Stimulated activated CD4-positive, alpha-beta T cell treated with anti-CD3 and anti-CD28 coated beads, TNF-alpha, amount 100 ng/mL, for 1 hour (primary cell): Measurements from ENCODE around the gene SLC41A1.

Experiments used
- DNase-seq, 3 donors: peaks; one replicate each; pipeline ENCODE4 v3.0.0-alpha.2; 2020; ENCODE audit warnings: low read depth in 3 of 3, low spot score in 1 of 3

Gene SLC41A1

DNA sequence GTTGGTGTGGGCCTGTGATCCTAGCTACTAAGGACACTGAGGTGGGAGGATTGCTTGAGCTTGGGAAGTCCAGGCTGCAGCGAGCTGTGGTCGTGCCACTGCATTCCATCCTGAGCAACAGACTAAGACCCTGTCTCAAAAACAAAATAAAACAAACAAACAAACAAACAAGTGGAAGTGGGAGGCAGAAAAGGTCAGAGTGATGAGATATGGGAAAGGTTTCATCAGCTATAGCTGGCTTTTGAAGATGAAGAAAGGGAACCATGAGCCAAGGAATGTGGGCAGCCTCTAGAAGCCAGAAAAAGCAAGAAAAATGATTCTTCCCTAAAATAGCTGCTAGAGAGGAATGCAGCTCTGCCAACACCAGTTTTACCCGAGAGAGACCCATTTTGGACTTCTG, 52.4 kb downstream of the SLC41A1 start:
- no peak for DNase-seq

DNA sequence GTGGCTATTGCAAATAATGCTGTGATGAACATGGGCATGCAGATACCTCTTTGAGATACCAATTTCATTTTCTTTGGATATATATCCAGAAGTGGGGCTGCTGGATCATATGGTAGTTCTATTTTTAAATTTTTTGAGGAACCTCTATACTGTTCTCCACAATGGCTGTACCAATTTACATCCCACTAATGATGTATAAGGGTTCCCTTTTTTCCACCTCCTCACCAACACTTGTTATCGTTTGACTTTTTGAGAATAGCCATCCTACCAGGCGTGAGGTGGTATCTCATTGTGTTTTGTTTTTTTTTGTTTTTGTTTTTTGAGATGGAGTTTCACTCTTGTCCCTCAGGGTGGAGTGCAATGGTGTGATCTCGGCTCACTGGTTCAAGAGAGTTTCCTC, 56.4 kb downstream of the SLC41A1 start:
- DNase-seq = no peak

DNA sequence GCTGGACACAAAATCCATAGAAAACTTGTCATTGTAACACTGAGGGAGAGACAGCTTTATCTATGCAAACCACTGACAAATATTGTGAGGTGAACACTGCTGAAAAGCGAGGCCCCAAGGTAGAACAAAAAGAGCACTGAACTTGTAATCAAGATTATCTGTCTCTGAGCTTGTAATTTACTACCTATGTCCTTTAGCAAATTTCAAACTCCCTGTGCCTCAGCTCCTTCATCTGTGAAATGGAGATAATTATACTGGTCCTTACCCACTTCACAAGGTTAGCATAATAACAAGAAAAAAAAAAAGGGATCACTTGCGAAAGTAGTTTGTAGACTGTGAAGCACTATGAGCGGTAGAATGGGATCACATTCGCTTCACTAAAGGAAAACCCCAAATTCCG, 58.1 kb downstream of the SLC41A1 start:
- no peak for DNase-seq

DNA sequence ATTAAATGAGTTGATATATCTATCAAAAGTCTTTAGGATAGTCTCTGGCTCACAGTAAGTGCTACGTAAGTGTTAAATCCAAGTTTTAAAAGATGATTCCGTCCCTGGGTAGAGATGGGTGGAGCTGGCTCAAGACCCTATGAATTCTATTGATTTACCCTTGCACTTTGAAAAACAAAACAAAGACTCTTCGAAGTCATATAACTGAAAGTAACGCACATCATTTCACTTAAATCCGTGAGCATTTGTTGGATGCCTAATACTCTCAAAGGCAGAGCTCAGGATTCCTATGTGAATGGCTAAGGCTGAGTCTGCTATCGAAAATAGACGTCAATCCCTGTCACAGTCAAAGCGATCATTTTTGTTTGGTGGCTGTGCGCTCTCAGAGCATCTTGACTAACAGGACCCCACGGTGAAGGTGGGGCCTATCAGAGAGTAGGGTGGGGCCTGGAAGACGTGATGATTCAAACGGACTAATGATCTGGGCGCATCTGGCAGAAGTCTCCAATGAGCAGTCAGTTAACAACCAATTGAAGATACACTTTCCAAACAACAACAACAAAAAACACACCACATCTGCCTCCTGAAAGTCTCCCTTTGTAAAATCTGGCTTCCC, 61.9 kb downstream of the SLC41A1 start:
- DNase-seq = no peak

DNA sequence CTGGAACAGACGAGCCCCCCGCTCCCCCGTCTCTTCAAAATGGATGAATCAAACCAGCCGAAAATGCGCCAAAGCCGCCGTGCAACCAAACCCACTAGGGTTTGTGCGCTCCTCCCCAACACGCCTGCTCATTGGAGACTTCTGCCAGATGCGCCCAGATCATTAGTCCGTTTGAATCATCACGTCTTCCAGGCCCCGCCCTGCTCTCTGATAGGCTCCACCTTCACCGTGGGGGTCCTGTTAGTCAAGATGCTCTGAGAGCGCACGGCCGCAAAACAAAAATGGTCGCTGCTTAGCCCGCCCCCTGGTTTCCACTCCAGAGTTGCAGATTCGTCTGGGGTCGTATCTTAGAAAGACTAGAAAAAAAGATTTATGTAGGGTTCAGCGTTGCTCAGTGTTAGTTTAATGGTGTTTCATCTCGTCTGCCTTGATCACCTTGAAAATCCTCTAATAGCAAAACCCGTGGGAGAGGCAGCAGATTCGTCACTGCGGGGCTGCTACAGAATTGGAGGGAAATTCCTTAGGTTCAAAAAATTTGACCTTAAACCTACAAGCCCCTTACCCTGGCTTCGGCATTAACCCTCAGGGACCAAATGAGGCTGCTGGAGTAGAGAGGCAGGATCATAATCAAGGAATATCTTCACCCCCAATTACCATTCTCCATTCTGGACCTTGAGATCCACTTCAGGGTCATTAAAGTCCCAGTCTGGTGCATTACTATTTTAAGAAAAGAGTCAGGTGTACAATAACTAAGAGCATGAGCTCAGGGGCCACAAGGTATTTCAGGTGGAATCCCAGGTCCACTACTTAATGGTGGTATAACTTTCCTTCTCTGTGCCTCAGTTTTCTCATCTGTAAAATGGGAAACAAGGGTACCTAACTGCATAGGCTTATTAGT, 62.6 kb downstream of the SLC41A1 start, which contains the start of gene NUCKS1:
Gene NUCKS1, minus strand, starts transcription at position 45 of the 898 bp plus-strand sequence. CDS start 209 bp downstream, outside the sequence.
- DNase-seq = peak; percentile 82 to 95 (median 88)

DNA sequence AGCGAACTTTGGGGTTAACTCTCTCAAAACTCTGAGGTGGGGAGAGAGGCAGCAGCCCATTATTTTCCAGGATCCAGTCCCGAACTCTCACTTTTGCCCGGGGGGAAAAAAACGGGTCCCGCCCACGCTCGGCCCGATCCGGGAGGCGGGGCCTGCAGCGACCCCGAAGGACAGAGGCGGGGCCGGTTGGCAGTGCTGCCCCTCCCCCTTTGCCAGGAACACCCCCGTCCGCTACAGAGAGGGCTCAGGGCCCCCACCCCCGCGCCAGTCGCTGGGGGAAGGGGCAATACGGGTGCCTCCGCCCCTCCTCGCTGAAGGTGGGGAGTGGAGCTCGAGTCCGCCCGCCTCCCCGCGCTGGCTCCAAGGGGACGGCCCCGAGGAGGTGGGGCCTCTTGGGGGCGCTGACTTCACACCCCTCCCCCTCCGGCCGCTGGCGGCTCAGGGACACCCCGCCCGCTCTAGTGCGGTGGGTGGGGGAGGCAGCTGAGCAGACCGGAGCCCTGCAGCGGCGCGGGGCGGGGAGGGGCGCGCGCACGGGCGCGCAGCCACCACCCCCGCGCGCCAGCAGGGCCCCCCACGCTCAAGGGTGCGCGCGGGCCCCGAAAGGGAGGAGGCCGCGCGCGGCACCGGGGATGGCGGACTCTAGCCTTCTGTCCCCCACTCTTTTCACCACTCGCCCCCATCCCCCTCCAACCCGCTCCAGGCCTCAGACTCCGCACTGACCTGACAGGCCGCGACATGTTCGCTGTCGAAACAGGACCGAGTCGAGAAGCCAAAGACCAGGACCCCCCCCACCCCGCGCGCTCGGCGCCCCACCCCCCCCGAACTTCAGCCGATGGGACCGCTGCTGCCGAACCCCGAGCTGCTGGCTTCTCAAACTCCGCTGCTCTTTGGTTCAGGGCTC, 63.5 kb downstream of the SLC41A1 start:
- DNase-seq = peak; percentile 81 to 90 (median 90)

DNA sequence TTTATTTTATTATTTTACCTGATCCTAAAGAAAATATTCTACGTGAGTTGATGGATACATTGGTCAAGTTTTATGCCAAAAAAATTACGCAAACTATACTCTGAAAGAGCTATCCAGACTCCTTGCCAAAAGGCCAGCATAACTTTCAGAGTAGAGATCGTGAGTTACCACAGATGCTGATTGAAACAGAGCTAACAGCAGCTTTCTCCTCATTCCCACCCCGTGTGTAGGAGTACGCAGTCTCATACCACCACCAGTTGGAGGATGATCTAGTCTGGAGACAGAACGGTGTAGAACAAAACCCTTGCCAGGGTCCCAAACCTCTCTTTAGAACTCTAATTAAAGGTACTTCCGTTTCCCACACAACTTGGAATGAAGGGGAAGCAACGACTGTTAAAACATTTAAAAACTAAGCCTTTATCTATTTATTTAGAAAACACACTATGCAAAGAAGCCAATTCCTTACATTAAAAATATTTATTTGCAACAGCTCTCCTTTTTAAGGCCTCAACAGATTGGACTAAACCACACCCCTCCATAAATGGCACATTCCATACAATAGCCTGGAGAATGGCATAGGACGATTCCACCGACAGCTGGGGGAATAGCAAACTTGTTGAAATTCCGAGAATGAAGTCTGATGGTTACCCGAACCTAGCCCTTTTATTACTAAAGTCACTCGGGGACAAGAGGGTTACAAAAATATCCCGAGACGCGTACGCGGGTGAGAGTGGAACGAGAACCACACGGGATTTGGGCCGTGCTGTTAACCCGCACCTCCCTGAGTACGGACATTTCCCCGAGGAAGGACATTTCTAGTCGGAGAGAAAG, 64.4 kb downstream of the SLC41A1 start:
- no peak for DNase-seq

DNA sequence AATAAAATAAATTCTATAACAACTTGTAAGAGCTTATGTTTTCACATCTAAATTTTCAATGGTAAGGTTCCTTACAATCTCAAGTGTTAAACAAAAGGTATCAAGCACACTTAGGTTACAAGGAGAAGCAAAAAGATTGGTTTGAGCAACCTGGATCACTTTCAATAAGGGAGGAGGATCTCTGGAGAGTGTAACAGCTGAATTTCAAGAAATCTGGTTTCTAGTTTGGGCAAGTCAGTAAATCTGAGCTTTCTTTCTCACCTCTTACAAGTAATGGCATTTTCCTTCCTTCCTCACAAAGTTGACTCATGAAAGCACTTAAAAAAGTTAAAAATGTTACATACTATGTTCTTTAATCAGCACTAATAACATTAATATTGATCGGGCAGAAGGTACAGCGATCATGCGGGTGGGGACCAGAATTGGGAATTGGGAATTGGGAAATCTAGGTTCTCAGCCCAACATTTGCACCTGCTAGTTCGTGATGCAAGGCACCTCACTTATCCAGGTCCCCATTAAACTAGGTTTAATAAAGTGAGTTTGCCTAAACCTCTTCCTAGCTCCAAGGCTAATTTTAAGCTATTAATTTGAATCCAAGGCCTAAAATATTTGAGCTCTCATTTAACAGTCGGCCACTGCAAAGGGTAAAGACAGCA, 66.1 kb downstream of the SLC41A1 start:
- DNase-seq = no peak

DNA sequence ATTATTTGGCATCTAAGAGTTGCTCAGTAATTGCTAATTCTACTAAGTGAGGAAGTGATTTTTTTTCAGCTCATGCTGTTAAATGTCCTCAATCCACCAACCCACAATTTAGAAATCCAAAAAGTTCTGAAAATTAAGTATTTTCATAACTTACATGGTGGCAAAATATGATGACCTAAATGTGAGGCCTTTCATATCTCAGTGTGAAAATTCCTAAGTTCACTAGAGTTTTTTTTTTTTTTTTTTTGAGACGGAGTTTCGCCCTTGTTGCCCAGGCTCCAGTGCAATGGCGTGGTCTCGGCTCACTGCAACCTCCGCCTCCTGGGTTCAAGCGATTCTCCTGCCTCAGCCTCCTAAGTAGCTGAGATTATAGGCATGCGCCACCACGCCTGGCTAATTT, 68.6 kb downstream of the SLC41A1 start:
- no peak for DNase-seq

DNA sequence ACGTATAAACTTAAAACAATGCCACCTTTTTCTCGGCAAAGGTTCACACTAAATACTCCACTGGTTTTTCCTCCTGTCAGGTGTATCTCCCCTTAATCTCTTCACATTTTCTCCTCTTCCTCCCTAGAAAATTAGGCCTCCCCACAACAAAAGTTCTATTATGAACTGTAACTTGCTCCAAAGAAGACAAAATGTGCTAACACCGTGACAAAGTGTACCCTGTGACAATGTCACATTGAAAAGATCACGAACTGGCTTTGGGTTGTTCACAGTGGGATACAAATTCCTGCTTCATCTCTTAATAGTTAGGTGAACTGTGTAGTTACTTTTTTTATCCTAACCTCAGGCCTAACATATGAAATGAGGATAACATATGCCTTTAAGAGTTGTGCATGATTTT, 69.0 kb downstream of the SLC41A1 start:
- no peak for DNase-seq

DNA sequence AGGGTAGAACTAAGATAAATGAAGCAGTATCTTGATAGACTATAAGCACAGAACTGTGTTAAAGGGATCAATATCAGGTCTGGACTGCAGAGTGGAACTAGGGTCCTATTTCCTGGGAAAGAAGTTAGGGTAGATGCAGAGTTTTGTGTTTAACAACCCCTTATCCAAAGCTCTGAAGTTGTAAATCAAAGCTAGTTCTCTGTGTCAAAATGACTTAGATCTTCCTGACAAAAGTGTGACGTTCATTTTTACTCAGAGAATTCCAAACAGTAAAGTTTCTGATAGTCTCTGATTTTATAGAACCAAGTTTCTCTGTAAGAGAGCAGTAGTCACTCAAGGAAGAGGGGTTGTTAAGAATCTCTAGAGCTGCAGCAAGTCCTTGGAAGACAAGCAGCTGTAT, 71.3 kb downstream of the SLC41A1 start:
- no peak for DNase-seq

DNA sequence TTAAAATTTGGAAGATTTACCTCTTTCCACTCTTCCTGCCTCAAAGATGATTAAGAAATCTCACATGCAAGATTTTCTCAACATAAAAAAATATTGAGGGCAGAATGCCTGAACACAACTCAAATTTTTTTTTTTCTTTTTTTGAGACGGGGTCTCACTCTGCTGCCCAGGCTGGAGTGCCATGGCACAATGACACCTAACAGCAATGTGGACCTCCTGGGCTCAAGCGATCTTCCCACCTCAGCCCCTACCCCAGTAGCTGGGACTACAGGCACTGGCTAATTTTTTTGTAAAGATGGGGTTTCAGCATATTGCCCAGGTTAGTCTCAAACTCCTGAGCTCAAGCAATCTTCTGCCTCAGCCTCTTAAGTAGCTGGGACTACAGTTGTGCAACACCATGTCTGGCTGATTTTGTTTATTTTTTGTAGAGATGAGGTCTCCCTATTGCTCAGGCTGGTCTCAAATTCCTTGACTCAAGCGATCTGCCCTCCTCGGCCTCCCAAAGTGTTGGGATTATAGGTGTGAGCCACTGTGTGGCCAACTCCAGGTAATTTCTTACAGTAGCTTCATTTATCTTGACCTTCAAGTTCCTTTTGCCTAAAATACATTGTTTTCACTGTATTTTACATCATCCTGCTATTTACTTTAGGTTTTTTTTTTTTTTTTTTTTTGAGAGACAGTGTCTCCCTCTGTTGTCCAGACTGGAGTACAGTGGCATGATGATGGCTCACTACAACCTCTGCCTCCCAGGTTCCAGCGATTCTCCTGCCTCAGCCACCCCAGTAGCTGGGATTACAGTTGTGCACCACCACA, 73.4 kb downstream of the SLC41A1 start:
- no peak for DNase-seq
